MM.1S (cell line): ENCODE data around the gene CDK5RAP2.

ENCODE experiments used
- DNase-seq: peaks from one replicate; pipeline ENCODE4 v3.0.0-alpha.2; 2015
- H2AFZ ChIP-seq: fragments of 300-600 bp; sonication (generic); 2 replicates; pipeline ENCODE4 v1.6.0; 2016; ENCODE audit warnings: antibody characterized with exemption, low read length
- H3F3A ChIP-seq: fragments of 300-600 bp; sonication (generic); 2 replicates; pipeline ENCODE4 v1.6.1; 2016; ENCODE audit warnings: mild to moderate bottlenecking, antibody characterized with exemption, low read length, moderate library complexity, mixed read lengths; ENCODE audit not compliant: insufficient read depth
- H3K27ac ChIP-seq: fragments of 300-600 bp; sonication (generic); 2 replicates; pipeline ENCODE4 v1.5.1; 2016; ENCODE audit warnings: mild to moderate bottlenecking, low read length
- H3K27me3 ChIP-seq: fragments of 300-600 bp; sonication (generic); replicated peaks from 2 replicates; pipeline ENCODE4 v1.6.0; 2016; ENCODE audit warnings: low read length; ENCODE audit not compliant: insufficient read depth
- H3K36me3 ChIP-seq: fragments of 300-600 bp; sonication (generic); replicated peaks from 2 replicates; pipeline ENCODE4 v1.6.1; 2016; ENCODE audit warnings: mild to moderate bottlenecking, low read length, mixed read lengths; ENCODE audit not compliant: insufficient read depth
- H3K4me1 ChIP-seq: fragments of 300-600 bp; sonication (generic); 2 replicates; pipeline ENCODE4 v1.6.1; 2016; ENCODE audit warnings: low read length, mixed read lengths
- H3K4me2 ChIP-seq: fragments of 300-600 bp; sonication (generic); 2 replicates; pipeline ENCODE4 v1.6.0; 2016; ENCODE audit warnings: low read depth, low read length
- H3K4me3 ChIP-seq: fragments of 300-600 bp; sonication (generic); 2 replicates; pipeline ENCODE4 v1.5.1; 2016; ENCODE audit warnings: low read length, mixed read lengths
- H3K79me2 ChIP-seq: fragments of 300-600 bp; sonication (generic); 2 replicates; pipeline ENCODE4 v1.6.1; 2016; ENCODE audit warnings: mixed run types, low read length, mixed read lengths
- H3K9ac ChIP-seq: fragments of 300-600 bp; sonication (generic); 2 replicates; pipeline ENCODE4 v1.6.1; 2016; ENCODE audit warnings: low read length, mixed read lengths
- H3K9me2 ChIP-seq: fragments of 300-600 bp; sonication (generic); replicated peaks from 2 replicates; pipeline ENCODE4 v1.6.1; 2016; ENCODE audit warnings: mild to moderate bottlenecking, low read length, mixed read lengths; ENCODE audit not compliant: insufficient read depth
- H3K9me3 ChIP-seq: fragments of 300-600 bp; sonication (generic); replicated peaks from 2 replicates; pipeline ENCODE4 v1.6.1; 2016; ENCODE audit warnings: mild to moderate bottlenecking, low read length, mixed read lengths; ENCODE audit not compliant: insufficient read depth
- H4K20me1 ChIP-seq: fragments of 300-600 bp; sonication (generic); 2 replicates; pipeline ENCODE4 v1.6.1; 2016; ENCODE audit warnings: mild to moderate bottlenecking, low read length, moderate library complexity, mixed read lengths; ENCODE audit not compliant: insufficient read depth
- CTCF ChIP-seq: fragments of 300-600 bp; sonication (generic); IDR thresholded peaks from 2 replicates; pipeline ENCODE4 v1.5.1; 2016; ENCODE audit warnings: antibody characterized with exemption, low read length, mixed read lengths
- EZH2 ChIP-seq: fragments of 300-600 bp; sonication (generic); optimal IDR thresholded peaks from 2 replicates; pipeline ENCODE3; 2017; ENCODE audit warnings: low read depth, mild to moderate bottlenecking, antibody characterized with exemption, low read length, mixed read lengths
- EZH2phosphoT487 ChIP-seq: fragments of 300-600 bp; sonication (generic); IDR thresholded peaks from 2 replicates; pipeline ENCODE4 v1.6.1; 2018; ENCODE audit warnings: antibody characterized with exemption, low read length

The CDK5RAP2 gene

GRCh38 chr9:120572472-120572871, 7.5 kb downstream of the CDK5RAP2 start:
- Histone ChIP-seq H4K20me1 (no peaks in the 10 kb centered on the region), H3K27ac (no peak overlapping the region), H3K4me1 (peaks cover 28% of the 10 kb centered on the region), H3K9ac (no peak overlapping the region), H3K36me3 (no peaks in the 10 kb centered on the region; the same call in 1 of the 2 replicates), H3K27me3 (no peaks in the 10 kb centered on the region), H3K9me3 (no peaks in the 10 kb centered on the region), H3K9me2 (no peaks in the 10 kb centered on the region), H2AFZ (no peak overlapping the region), H3K79me2 (peaks cover 75% of the 10 kb centered on the region), H3K4me2 (no peak overlapping the region), H3K4me3 (no peak overlapping the region), H3F3A (peaks cover 20% of the 10 kb centered on the region)
- TF ChIP-seq EZH2phosphoT487 (no peak), EZH2 (no peak), CTCF (no peak)
- no peak for DNase-seq

GRCh38 chr9:120571443-120572257, 8.3 kb downstream of the CDK5RAP2 start:
- no peak overlapping the region for H3K9ac ChIP-seq
- no peak overlapping the region for H3K4me2 ChIP-seq
- no peaks in the 10 kb centered on the region for H3K9me3 ChIP-seq
- no peak for DNase-seq
- peaks cover 36% of the 10 kb centered on the region for H3K4me1 ChIP-seq
- no peak overlapping the region for H2AFZ ChIP-seq
- H3F3A ChIP-seq, result peaks cover 22% of the 10 kb centered on the region
- H4K20me1 ChIP-seq, result no peaks in the 10 kb centered on the region
- H3K79me2 ChIP-seq, result peaks cover 75% of the 10 kb centered on the region
- H3K27ac ChIP-seq, result no peak overlapping the region
- no peaks in the 10 kb centered on the region; the same call in 1 of the 2 replicates for H3K36me3 ChIP-seq
- TF ChIP-seq EZH2 (no peak), EZH2phosphoT487 (no peak), CTCF (no peak)
- no peaks in the 10 kb centered on the region for H3K27me3 ChIP-seq
- H3K4me3 ChIP-seq, result no peak overlapping the region
- no peaks in the 10 kb centered on the region for H3K9me2 ChIP-seq

GRCh38 chr9:120570296-120570695, 9.7 kb downstream of the CDK5RAP2 start:
- no peak overlapping the region for H3K9ac ChIP-seq
- no peaks in the 10 kb centered on the region for H3K9me2 ChIP-seq
- H3K79me2 ChIP-seq, result peaks cover 75% of the 10 kb centered on the region
- DNase-seq, result no peak
- no peak overlapping the region for H2AFZ ChIP-seq
- no peaks in the 10 kb centered on the region; the same call in 1 of the 2 replicates for H3K36me3 ChIP-seq
- no peak overlapping the region; the same call in 1 of the 2 replicates for H3K27ac ChIP-seq
- peaks cover 22% of the 10 kb centered on the region for H3F3A ChIP-seq
- no peaks in the 10 kb centered on the region for H3K27me3 ChIP-seq
- no peaks in the 10 kb centered on the region for H4K20me1 ChIP-seq
- H3K4me2 ChIP-seq, result no peak overlapping the region
- H3K4me3 ChIP-seq, result no peak overlapping the region
- H3K4me1 ChIP-seq, result peaks cover 48% of the 10 kb centered on the region
- TF ChIP-seq EZH2phosphoT487, result no peak
- no peak for TF ChIP-seq EZH2
- no peak for TF ChIP-seq CTCF
- no peaks in the 10 kb centered on the region for H3K9me3 ChIP-seq
